NT2/D1 (cell line): ENCODE results near the gene ALDH1B1.

Experiments used
- DNase-seq: peaks from one replicate; pipeline ENCODE4 v3.0.0-alpha.2; 2011; ENCODE audit warnings: low read depth, low spot score
- H3K27me3 ChIP-seq: 2 replicates; pipeline ENCODE4 v1.6.0; 2011; ENCODE audit warnings: mild to moderate bottlenecking; ENCODE audit not compliant: insufficient read length, insufficient read depth
- H3K36me3 ChIP-seq: 2 replicates; pipeline ENCODE4 v1.6.1; 2011; ENCODE audit warnings: mild to moderate bottlenecking, low read length, mixed read lengths; ENCODE audit not compliant: insufficient read depth, insufficient read length
- H3K4me1 ChIP-seq: 2 replicates; pipeline ENCODE4 v1.5.1; 2011; ENCODE audit not compliant: insufficient read depth, insufficient read length
- H3K4me3 ChIP-seq: 2 replicates; pipeline ENCODE4 v1.5.1; 2011; ENCODE audit warnings: low read depth; ENCODE audit not compliant: insufficient read length
- H3K9ac ChIP-seq: 2 replicates; pipeline ENCODE4 v1.6.0; 2011; ENCODE audit warnings: low read depth; ENCODE audit not compliant: insufficient read length
- H3K9me3 ChIP-seq: 2 replicates; pipeline ENCODE4 v1.5.1; 2011; ENCODE audit warnings: mild to moderate bottlenecking, low read length; ENCODE audit not compliant: insufficient read depth
- SUZ12 ChIP-seq: IDR thresholded peaks from 2 replicates; pipeline ENCODE4 v1.6.1; 2011; ENCODE audit not compliant: insufficient read length, insufficient read depth; ENCODE audit errors: extremely low read depth
- YY1 ChIP-seq: IDR thresholded peaks from 2 replicates; pipeline ENCODE4 v1.6.1; 2011; ENCODE audit not compliant: insufficient read length, insufficient read depth
- ZNF274 ChIP-seq: IDR thresholded peaks from 2 replicates; pipeline ENCODE4 v1.6.1; 2011; ENCODE audit warnings: mild to moderate bottlenecking, low read depth, low read length

The ALDH1B1 gene

GRCh38 chr9:38389313-38389712 is 3.2 kb upstream of the ALDH1B1 start:
- Histone ChIP-seq H3K4me3 (no peak overlapping the region), H3K36me3 (peaks cover 5% of the 10 kb centered on the region), H3K27me3 (peaks cover 44% of the 10 kb centered on the region), H3K9ac (no peak overlapping the region), H3K9me3 (peaks cover 14% of the 10 kb centered on the region), H3K4me1 (no peaks in the 10 kb centered on the region)
- TF ChIP-seq SUZ12, result no peak
- DNase-seq, result no peak

- TF ChIP-seq SUZ12, result no peak
- no peak for TF ChIP-seq ZNF274
- no peak for TF ChIP-seq YY1
- H3K4me1 ChIP-seq, result no peaks in the 10 kb centered on the region
- no peak overlapping the region for H3K9ac ChIP-seq
- H3K36me3 ChIP-seq, result peaks cover 15% of the 10 kb centered on the region
- H3K4me3 ChIP-seq, result no peak overlapping the region
- no peak for DNase-seq
- H3K27me3 ChIP-seq, result peaks cover 32% of the 10 kb centered on the region
- H3K9me3 ChIP-seq, result peaks cover 3% of the 10 kb centered on the region; the same call in 1 of the 2 replicates
These were observed 2.1 kb upstream of the ALDH1B1 start for GRCh38 chr9:38390442-38390841.

GRCh38 chr9:38390851-38391250 is 1.7 kb upstream of the ALDH1B1 start:
- H3K9me3 ChIP-seq, result no peaks in the 10 kb centered on the region
- H3K36me3 ChIP-seq, result peaks cover 19% of the 10 kb centered on the region
- H3K9ac ChIP-seq, result no peak overlapping the region
- H3K4me1 ChIP-seq, result no peaks in the 10 kb centered on the region
- no peak overlapping the region for H3K4me3 ChIP-seq
- TF ChIP-seq ZNF274 (no peak), SUZ12 (no peak), YY1 (no peak)
- peaks cover 28% of the 10 kb centered on the region for H3K27me3 ChIP-seq
- DNase-seq, result no peak

- H3K9ac ChIP-seq, result no peak overlapping the region
- peaks cover 23% of the 10 kb centered on the region for H3K27me3 ChIP-seq
- TF ChIP-seq YY1, result no peak
- no peak for TF ChIP-seq SUZ12
- no peak for TF ChIP-seq ZNF274
- no peak for DNase-seq
- H3K4me1 ChIP-seq, result no peaks in the 10 kb centered on the region
- no peaks in the 10 kb centered on the region for H3K9me3 ChIP-seq
- H3K36me3 ChIP-seq, result peaks cover 25% of the 10 kb centered on the region
- no peak overlapping the region for H3K4me3 ChIP-seq
These were observed 1.0 kb upstream of the ALDH1B1 start for GRCh38 chr9:38391278-38392118.

GRCh38 chr9:38393128-38393796 is 760 bp downstream of the ALDH1B1 start:
- TF ChIP-seq YY1 (no peak), SUZ12 (no peak), ZNF274 (no peak)
- DNase-seq, result no peak
- Histone ChIP-seq H3K9me3 (no peaks in the 10 kb centered on the region), H3K36me3 (peaks cover 40% of the 10 kb centered on the region), H3K27me3 (peaks cover 20% of the 10 kb centered on the region), H3K4me1 (no peaks in the 10 kb centered on the region), H3K9ac (peak overlapping the region; percentile 79), H3K4me3 (peak overlapping the region; percentile 70)

- DNase-seq, result no peak
- H3K4me1 ChIP-seq, result no peaks in the 10 kb centered on the region
These were observed 1.9 kb downstream of the ALDH1B1 start for GRCh38 chr9:38394416-38394815.

GRCh38 chr9:38395653-38396370 is 3.3 kb downstream of the ALDH1B1 start:
- Histone ChIP-seq H3K4me1 (peaks cover under 1% of the 10 kb centered on the region), H3K9ac (no peak overlapping the region), H3K4me3 (no peak overlapping the region), H3K9me3 (no peaks in the 10 kb centered on the region), H3K36me3 (peaks cover 47% of the 10 kb centered on the region), H3K27me3 (peaks cover 9% of the 10 kb centered on the region)
- TF ChIP-seq YY1 (no peak), SUZ12 (no peak), ZNF274 (no peak)
- DNase-seq, result no peak

More at GRCh38 chr9:38394416-38394815, 1.9 kb downstream of the ALDH1B1 start:
- peaks cover 14% of the 10 kb centered on the region for H3K27me3 ChIP-seq
- H3K9ac ChIP-seq, result no peak overlapping the region
- peaks cover 47% of the 10 kb centered on the region for H3K36me3 ChIP-seq
- no peak for TF ChIP-seq ZNF274
- no peak for TF ChIP-seq SUZ12
- TF ChIP-seq YY1, result no peak
- H3K9me3 ChIP-seq, result no peaks in the 10 kb centered on the region
- H3K4me3 ChIP-seq, result no peak overlapping the region
